ENCODE data around the gene PWP1.

GRCh38 chr12:107655281-107656065 lies 30.1 kb upstream of the PWP1 start:
- no peak for TF ChIP-seq YY1 (IDR thresholded peaks at IDR 0.05; ENCODE audit: borderline replicate concordance in 1 of 3, control insufficient read depth in 1 of 3, extremely low read depth in 1 of 3, insufficient read depth in 3 of 3, insufficient read length in 1 of 3, insufficient replicate concordance in 2 of 3, low read depth in 1 of 3, low read length in 2 of 3)
- no peak for TF ChIP-seq KLF1 (tag; IDR thresholded peaks at IDR 0.05)
- no peak for TF ChIP-seq MYNN (IDR thresholded peaks at IDR 0.05)
- no peak for TF ChIP-seq MYNN (CRISPR knock-in tag; IDR thresholded peaks at IDR 0.05)
- TF ChIP-seq ZNF57 (CRISPR knock-in tag; IDR thresholded peaks at IDR 0.05): no peak
- TF ChIP-seq CBX8 (IDR thresholded peaks at IDR 0.05; ENCODE audit: borderline replicate concordance, extremely low read depth, low read depth, low read length, poor library complexity, severe bottlenecking): no peak
- no peak for TF ChIP-seq MAZ (CRISPR knock-in tag; conservative IDR thresholded peaks at IDR 0.05 in 1 of 2, IDR thresholded peaks at IDR 0.05 in 1 of 2)
- no peak for TF ChIP-seq MEF2A (IDR thresholded peaks at IDR 0.05; ENCODE audit: control insufficient read depth, low read depth, low read length)
- TF ChIP-seq CTCF (IDR thresholded peaks at IDR 0.05 in 2 of 3, conservative IDR thresholded peaks at IDR 0.05 in 1 of 3; ENCODE audit: insufficient read depth in 2 of 3, low read depth in 1 of 3, low read length in 3 of 3): no peak
